ENCODE data around the gene GPR84.
A peak's percentile ranks its signal among the peaks of the same experiment; 100 is the strongest.

Gene GPR84

DNA sequence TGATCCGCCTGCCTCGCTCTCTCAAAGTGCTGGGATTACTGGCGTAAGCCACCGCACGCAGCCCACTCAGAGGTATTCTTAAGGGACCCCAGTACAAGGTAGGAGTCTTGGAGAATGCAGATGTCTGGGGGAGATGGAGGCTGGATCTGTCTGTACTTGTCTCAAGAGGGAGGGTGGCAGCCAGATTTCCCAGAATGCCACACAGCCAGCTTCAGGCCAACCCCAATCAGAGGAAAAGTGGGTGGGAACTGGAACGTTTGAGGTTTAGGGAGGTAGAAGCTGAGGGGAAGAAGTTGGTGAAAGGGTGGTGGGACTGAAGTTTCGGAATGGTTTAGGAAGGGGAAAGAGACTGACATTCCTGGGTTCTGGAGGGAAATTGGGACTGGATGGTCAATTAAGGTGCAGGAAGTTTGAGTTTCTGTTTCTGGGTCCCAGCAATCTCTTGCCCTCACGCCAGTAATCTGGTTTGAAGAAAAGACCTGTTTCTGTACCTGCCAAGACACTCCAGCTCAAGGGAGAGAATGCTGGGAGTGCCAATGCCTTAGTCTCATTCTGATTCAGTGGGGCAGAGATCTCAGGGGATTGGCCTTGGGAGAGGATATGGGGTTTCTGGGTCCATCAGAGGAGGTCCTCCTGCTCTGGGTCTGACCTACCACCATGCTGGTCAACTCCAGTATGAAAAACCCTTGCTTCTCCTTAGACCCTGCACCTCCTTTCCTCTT lies 28.4 kb upstream of the GPR84 start:
- no peak for DNase-seq (ENCODE audit: low read depth in 2 of 2)

DNA sequence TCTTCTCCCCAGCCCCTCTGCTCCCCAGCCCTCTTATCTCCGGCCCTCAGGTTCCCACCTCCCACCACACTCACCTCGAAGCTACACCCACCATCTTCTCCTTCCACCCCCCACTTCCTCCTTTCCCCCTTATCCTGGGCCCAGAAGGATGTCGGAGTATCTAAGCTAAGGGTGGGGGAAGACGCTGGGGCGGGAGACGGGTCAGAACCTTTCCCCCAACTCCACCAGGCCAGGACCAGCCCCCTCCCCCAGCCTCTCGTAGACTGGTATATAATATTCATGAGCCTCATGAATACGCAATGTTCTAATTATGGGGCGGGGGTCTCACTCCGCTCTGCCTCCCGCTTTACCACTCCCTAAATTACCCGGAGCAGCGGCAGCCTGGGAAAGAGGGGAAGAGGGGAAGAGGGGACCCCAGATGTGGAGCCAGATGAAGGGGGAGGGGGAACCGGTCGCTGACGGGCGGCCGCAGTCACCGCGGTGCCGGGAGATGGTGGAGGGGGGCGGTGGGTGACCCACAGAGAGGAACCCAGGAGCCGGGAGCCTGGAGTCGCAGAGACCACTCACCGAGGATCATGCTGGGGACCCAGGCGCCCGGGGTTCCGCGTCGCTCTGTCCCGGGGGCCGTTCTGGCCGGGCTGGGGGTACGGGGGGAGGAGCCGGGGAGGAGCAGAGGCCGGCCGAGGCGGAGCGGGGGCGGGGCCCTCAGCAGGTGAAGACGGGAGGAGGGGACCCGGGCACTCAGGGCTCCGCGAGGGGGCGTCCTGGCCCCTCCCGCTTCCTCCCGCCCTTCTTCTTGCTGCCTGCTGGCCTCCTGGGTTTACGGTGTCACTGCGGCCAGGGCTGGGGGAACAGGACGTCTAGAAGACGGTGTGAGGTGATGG lies 26.6 kb upstream of the GPR84 start:
- peak; percentile 52 to 61 for DNase-seq (ENCODE audit: low read depth in 2 of 2)

DNA sequence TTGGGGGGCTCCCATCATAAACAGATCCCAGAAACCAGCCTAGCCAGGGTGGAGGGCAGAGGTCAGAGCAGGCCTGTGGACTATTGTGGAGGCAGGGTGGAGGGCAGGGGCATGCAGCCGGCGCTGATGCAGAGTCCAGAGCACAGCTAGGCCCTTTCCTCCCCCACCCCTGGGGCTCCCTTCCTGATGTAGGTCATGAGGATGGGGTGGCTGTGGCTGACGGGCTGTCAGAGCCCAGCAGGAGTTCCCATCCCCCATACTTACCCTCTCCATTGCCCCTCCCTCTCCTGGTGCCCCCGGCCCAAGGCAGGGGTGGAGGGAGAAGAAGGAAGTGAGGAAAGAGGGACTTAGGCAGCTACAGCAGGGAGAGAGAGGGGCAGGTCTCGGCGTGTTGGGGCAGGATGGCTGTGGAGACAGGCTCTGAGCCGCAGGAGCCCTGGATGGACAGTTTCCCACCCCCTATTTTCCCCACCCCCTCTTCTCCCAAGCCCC lies 25.9 kb upstream of the GPR84 start:
- DNase-seq (ENCODE audit: low read depth in 2 of 2): no peak

DNA sequence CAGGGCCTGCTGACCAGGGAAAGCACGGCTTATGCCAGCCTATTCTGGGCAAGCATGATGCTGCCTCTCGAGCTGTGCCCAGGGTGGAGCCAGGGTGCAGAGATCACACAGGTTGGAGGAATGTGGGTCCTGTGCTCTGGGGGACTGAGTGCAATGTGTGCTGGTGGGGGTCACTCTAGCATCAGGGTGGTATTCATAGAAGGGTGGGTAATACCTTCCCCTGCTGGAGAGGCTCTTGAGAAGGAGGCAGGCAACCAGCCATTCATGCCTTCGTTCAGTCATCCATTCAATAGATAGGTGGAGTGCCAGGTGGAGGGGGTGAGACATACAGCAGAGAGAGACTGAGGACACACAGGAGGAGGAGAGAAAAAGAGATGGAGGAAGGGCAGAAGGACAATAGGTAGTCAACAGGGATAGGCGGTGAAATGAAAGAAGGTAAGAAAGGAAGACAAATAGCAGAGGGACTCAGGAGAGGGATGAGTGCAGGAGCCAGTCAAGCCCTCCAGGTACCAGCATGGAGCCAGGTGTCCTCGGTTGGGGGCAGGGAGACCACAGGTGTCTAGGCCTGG lies 25.4 kb upstream of the GPR84 start:
- DNase-seq (ENCODE audit: low read depth in 2 of 2): no peak

DNA sequence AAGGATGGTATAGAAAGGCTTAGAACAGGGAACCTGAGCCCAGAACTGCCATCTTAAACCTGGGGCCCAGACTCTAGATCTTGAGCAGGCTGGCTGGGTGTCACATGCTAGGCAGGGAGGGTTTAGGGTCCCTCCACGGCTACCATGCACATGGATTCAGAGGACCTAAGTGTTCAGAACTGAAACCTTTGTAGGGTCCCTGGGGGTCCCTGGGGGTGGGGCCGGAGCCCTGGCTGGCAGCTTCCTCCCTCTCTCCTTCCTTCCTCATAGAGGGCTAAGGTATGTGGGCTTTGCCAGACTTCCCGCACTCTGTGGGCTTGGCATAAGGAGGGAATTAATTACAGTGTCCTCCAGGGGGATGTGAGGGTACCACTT lies 24.8 kb upstream of the GPR84 start:
- DNase-seq (ENCODE audit: low read depth in 2 of 2): no peak

DNA sequence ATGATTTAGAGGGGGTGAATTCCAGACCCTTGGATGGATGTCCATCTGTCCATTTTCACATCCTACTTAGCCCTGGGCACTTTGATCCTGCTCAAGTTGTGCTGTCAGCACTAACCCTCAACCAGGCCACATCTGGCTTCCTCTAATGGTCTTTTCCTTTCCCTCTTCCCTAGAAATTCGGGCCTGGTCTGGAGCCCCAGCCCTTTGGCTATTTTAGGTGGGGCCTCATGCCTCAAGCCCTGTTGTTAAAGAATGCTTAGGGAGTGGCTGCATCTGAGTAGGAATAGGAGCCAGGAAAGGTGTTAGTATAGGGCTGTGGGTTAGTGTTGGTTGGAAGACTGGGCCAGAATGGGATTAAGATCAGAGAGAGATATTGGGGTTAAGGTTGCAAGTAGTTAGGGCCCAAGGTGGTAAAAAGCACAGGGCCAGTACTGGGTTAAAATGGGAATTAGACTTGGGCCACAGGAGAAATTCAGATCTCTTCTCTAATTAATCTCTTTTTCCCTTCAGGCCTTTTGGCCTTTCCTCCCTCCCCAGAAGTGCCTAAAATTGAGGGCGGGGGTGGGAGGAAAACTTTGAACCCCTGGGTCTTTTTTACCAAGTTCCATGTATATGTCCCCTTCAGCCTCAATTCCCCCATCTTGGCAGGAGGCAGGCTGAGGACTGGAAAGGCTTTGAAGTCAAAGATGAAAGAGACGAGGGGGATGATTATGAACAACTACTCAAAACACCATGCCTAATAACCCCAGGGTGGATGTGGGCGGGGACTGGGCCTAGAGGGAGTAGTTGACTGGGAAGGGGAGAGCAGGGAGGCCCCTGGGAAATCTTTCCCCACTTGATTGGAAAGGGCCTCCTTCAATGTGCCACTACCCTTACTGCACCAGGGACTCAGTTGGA lies 24.2 kb upstream of the GPR84 start:
- DNase-seq (ENCODE audit: low read depth in 2 of 2): no peak

DNA sequence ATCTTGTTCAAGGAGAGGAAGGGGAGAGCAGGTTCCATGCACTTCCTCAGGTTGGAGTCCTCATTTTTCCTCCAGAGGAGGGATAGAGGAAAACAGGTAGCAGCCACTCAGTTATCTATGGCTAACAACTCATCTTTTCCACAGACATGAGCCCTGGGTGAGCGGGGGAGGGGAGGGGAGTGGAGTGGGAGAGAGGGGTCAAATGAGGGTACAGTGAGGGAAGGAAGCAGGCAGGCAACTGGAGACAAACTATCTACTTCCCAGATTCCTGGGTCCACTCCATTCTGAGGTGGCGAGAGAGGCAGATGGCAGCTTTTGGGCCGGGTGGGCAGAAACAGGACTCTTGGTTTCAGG lies 22.8 kb upstream of the GPR84 start:
- DNase-seq (ENCODE audit: low read depth in 2 of 2): no peak

DNA sequence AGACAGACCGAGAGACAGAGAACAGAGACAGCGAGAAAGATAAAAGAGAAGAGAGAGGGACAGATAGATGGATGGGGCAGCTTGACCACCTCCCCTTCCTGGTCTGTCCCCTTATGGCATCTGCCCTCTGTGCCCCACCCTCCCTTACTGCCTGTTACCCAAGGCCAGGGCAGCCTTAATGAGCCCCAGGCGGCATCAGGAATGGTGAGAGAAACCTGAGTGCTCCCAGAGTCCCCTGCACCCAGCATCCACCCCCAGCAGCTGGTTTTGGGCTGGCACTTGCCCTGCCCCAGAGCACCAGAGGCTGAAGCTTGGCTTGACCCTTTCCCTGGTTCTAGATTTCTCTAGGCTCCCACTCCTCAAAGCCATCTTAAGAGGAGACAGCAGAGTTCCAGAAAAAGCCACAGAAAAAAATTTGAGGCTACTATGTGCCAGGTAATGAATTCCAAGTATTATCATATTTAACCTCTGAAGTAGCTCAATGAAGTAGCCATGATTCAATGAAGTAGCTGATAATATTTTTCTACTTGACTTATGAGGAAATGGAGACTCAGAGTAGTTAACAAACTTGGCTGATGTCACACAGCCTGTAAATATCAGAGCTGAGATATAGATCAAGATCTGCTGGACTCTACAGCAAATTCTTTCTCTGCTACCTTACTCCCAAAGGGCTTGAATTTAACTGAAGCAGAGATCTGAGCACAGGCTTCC lies 22.3 kb upstream of the GPR84 start:
- no peak for DNase-seq (ENCODE audit: low read depth in 2 of 2)

DNA sequence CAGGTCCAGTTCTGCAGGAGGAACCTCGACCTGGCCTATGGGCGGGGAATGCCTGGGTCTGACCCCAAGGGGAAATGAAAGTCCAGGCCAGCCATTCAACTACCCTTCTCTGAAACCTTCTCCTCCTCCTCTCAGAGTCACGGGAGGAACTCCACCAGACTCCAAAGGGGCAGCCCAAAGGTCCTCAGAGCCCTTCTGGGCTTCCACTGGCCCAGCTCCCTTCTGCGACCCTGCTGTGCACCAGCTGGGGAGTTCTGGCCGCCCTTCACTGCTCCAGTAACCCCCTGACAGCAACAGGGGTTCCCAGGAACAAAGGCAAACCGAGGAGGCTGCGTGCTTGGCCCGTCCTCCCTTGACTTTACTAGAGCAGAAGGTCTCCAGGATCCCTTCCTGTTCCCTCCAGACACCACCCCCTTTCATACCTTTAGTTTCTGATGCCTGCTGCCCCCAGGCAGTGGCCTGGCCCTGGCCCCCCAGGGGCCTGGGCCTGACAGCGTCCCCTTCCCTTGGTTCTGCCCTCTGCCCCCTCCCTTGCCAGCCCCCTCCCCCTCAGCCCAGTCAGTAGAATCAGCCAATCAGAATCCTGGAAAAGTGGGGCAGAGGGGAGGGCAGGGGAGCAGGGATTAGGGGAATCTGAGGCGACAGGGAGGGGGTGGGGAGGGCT lies 21.1 kb upstream of the GPR84 start:
- DNase-seq (ENCODE audit: low read depth in 2 of 2): no peak

DNA sequence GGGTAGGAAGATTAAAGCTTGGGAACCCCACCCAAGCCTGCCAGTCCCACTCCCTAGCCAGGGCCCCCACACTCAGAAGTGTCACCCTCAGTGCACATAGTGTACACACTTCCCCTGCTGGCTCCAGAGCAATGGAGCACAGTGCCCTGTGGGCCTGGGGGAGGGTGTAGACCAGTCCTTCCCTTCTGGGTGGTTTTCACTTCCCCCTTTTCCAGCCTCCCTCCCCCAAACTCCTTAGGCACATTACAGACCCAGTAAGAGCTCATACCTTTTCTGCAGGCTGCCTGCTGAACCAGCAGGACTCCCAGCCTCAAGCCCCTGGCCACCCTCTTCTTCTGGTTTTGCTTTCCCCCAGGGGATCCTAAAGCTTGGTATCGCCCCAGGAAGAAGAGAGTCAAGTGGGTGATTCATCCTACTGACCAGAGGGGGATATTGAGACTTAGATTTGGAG lies 20.3 kb upstream of the GPR84 start, which contains the start of gene ZNF385A:
ZNF385A (minus strand) TSS at position 143 of the 451 bp plus-strand sequence. CDS start 219 bp downstream, outside the sequence.
- no peak for DNase-seq (ENCODE audit: low read depth in 2 of 2)

DNA sequence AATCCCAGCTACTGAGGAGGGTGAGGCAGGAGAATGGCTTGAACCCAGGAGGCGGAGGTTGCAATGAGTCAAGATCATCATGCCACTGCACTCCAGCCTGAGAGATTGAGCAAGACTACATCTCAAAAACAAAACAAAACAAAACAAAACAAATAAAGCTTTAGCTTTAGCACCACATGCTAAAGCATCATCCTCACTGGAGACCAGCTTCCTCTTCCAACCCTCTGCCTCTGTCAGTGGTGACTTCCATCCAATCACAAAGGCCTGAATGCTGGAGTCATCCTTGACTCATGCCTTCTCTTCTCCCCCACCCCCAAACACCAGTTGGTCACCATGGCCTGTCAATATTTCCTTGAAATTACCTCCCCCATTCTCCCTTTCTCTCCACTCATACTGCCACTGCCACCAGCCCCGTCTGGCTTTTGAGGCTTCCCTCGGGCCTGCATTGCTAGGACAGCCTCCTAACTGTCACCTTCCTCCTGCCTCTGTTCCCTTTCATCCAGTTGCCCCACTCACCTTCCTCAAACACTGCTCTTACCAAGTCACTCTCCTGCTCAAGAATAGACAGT lies 18.8 kb upstream of the GPR84 start:
- peak in 1 of 2 donors; percentile 45 for DNase-seq (ENCODE audit: low read depth in 2 of 2)

DNA sequence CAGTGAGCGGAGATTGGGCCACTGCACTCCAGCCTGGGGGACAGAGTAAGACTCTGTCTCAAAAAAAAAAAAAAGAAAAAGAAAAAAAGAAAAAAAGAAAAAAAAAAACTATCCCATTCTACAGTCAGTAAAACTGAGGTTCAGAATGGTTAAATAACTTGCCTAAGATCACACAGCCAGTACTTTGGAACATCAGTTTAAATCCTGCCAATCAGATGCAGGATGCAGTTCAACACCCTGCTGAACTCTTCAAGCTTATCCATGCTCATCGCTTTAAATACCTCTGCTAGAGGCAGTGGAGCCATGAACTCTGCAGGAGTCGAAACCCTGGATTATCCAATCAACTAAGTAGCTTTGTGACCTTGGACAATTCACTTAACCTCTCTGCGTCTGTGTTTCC lies 16.9 kb upstream of the GPR84 start:
- no peak for DNase-seq (ENCODE audit: low read depth in 2 of 2)

DNA sequence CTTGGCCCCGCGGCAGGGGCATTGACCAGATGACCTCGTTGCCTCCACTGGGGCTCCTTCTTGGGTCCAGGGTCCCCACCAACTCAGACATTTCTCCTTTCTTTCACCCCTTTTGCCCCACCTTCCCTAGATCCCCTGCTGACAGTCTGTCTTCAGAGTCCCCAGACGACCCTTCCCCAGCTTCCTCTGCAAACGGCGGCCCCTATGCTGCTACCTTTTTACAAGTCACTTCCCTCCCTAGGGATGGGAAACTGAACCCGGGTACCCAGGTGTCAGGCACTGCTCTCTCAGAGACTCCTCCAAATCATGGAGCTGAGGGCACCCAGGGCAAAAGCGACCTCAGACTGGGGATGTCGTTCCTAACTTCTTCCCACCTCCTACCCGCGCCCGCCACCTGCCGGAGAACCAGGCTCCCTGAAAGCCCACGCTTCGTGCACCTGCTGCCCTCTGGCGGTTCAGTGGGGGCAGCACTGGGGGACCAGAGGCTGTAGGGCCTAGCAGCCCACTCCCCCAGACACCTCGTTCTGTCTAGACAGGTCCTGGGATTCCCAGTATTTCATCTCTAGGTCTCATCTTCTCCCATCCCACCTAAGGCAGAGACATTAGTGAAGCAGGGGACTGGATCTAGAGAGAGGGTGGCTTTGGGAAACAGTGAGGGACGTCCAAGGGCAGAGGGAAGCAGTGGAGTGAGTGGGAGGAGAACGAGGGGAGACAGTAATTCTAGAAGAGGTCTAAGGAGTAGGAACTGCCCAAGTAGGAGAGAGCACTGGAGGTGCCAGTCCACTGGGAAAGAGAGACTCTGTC lies 15.3 kb upstream of the GPR84 start:
- DNase-seq (ENCODE audit: low read depth in 2 of 2): peak; percentile 75 to 78

DNA sequence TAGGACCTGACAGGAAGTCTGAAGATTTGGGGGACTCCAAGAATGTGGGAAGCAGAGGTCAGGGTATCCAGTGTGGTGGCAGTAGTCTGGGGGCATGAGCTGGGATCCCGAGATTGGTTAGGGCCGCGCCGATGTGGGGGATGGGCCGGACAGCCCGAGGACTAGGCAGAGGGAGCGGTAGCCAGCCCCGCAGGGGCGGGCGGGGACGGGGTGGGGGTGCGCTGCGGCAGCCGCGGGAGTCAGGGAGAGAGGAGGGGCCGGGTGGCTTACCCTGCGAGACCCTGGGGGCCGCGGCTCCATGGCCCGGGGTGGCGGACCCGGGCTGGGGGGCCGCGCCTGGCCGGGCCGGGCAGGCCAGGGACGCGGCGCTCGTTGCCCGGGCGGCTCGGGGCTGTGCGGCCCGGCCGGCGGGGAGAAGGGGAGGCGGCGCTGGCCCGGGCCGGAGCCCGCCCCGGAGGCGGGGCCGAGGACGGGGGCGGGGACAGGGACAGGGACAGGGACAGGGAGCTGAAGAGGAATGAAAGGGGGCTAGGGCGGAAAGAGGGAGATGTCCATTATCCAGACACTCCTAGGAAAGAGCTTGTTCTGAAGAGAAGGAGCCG lies 14.6 kb upstream of the GPR84 start:
- no peak for DNase-seq (ENCODE audit: low read depth in 2 of 2)

DNA sequence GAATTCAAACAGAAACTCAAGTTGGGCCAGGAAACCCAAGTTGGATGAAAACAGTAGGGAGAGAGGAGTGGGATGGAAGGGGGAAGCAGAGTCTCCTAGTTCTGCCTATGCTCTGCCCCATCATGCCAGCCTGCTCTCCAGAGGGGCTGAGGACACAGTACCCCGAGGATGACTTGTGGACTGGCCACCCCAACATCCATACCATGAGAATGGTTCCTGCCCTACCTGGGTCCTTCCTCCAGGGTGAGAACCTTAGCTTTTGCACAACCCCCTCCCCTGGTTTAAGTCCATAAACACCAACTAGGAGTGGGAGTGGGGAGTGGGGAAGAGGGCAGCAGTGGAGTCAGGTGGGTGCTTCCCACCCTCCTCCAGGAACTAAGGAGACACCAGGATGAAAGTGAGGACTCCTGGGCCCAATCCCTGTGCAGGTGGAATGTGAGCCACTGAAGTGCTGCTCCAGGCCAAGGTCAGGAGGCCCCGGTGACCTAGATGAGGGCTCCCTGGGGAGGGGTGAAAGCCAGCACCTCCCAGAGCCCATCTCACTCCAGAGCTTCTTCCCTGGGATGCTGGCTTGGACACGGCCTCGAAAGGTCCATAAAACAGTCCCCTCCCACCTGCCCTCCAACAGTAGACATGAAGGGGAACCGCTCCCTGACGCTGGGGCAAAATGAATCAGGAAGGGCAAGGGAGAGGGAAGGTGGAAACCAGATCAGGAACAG lies 13.7 kb upstream of the GPR84 start:
- DNase-seq (ENCODE audit: low read depth in 2 of 2): no peak

DNA sequence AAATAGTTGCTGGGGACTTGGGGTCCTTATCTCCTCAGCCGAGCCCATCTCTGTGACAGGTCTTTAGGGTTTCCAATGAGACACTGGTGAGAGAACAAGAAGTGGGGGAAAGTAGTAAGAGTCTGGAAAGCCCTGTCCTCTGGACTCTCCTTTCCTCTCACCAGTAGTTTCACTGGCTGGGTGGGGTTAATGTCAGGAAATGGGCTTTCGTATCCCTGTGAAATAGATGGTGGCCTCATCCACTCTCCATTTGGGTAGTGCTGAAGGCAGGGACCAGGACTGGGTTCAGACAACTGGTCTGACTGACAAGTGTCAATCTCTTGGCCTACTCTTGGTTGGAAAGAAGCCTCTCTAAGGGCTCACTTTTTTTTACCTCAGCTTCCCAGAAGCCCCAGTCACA lies 12.7 kb upstream of the GPR84 start:
- DNase-seq (ENCODE audit: low read depth in 2 of 2): no peak

DNA sequence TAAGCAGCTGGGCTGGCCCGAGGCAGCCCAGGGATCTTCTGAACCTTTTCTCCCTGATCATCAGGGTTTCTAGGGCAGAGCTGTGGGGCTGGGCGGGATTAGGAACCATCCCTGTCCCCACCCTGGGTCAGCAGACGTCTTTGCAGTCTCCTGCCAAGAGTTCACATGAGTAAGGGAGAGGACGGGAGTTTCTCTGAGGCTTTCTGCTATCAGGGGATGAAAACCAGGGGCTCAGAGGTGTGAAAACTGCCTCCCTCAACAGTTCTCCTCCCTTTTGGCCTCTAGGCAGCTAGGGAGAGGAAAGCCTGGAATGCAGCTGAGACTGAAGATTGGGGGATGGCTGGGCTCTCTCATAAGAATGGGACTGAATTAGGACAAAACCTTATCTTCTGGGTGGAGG lies 12.3 kb upstream of the GPR84 start:
- no peak for DNase-seq (ENCODE audit: low read depth in 2 of 2)

DNA sequence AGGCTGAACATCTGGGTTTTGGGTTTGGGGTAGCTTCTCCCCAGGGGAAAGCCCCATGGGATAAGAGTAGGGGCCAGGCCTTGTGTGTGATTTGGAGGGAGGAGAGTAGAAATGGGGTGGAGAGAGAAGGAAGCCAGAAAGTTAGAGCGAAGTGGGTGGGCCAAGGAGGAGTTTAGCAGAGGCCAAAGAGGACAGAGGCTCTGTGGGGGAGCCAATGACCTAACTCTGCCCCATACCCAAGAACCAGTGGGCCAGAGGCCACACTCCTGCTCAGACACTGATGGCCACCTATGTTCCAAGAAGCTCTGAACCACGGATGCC lies 10.9 kb upstream of the GPR84 start:
- DNase-seq (ENCODE audit: low read depth in 2 of 2): no peak
